ENCODE measurements around the gene OAF.

- no peak for TF ChIP-seq CTCF (IDR thresholded peaks at IDR 0.05)
- TF ChIP-seq POLR2A (IDR thresholded peaks at IDR 0.05) = no peak
These were observed 12.9 kb upstream of the OAF start for GRCh38 chr11:120197977-120198376.
